Breast epithelium (tissue), 4 donors: ENCODE measurements around the gene CBFA2T2. TPM values are rescaled to one million over a fixed set of nuclear protein-coding genes. Genes with fewer than 3 reads are reported as not detected.

ENCODE experiments used
- DNase-seq, 2 donors: peaks; one replicate each; pipeline ENCODE4 v3.0.0-alpha.2; 2019; ENCODE audit warnings: low spot score in 2 of 2
- H3K27ac ChIP-seq, 2 donors: fragments of 200-600 bp; sonication (generic) in 1 of 2; one replicate each; pipeline ENCODE4 v1.5.1; 2016 to 2019; ENCODE audit warnings: mild to moderate bottlenecking in 1 of 2
- H3K27me3 ChIP-seq, 2 donors: fragments of 200-600 bp; sonication (generic) in 1 of 2; one replicate each; pipeline versions ENCODE4 v1.5.1 to v1.6.0; 2017 to 2019; ENCODE audit warnings: control low read depth in 1 of 2, mild to moderate bottlenecking in 1 of 2
- H3K36me3 ChIP-seq: fragments of 200-600 bp; one replicate; pipeline ENCODE4 v1.5.1; 2019
- H3K4me1 ChIP-seq, 2 donors: fragments of 200-600 bp; sonication (generic); one replicate each; pipeline ENCODE4 v1.5.1; 2016 to 2019; ENCODE audit warnings: control low read depth in 1 of 2
- H3K4me3 ChIP-seq, 3 donors: fragments of 200-600 bp; sonication (generic); 1 replicate in 2 of 3; 2 replicates in 1 of 3; pipeline ENCODE4 v1.5.1; 2016 to 2019; ENCODE audit warnings: mild to moderate bottlenecking in 3 of 3, moderate library complexity in 2 of 3
- H3K9me3 ChIP-seq, 2 donors: fragments of 200-600 bp; sonication (generic) in 1 of 2; one replicate each; pipeline ENCODE4 v1.5.1; 2016 to 2019; ENCODE audit warnings: control low read depth in 1 of 2
- POLR2A ChIP-seq: fragments of 450-650 bp; IDR thresholded peaks from one replicate; pipeline ENCODE4 v1.6.1; 2016; ENCODE audit warnings: antibody characterized with exemption, mild to moderate bottlenecking, moderate library complexity
- POLR2AphosphoS5 ChIP-seq, 3 donors: sonication (generic); formaldehyde crosslinking; IDR thresholded peaks; one replicate each; pipeline ENCODE4 v1.6.1; 2017; ENCODE audit warnings: antibody characterized with exemption in 3 of 3
- intact Hi-C: fragments of 100-400 bp; cut with DNase I; formaldehyde crosslinking; loops from one replicate; pipeline ENCODE4 v1.15.1; 2023; ENCODE audit warnings: low total_unique reads
- total RNA-seq, 3 donors: library from RNA; depleted of rRNA; stranded (reverse); fragments of >200 nt; gene quantifications; one replicate each; pipeline ENCODE4 v1.1.0, GENCODE V29; 2016
- TF ChIP-seq, protein P1 (sequence below), 3 donors: fragments of 450-650 bp; IDR thresholded peaks; one replicate each; pipeline ENCODE4 v1.5.1; 2016 to 2017; ENCODE audit warnings: antibody characterized with exemption in 3 of 3, mild to moderate bottlenecking in 3 of 3, moderate library complexity in 3 of 3

CBFA2T2 gene
- total RNA-seq, 3 donors from 2014 or later, result 10.9 to 20.9 (median 17.0) TPM

DNA sequence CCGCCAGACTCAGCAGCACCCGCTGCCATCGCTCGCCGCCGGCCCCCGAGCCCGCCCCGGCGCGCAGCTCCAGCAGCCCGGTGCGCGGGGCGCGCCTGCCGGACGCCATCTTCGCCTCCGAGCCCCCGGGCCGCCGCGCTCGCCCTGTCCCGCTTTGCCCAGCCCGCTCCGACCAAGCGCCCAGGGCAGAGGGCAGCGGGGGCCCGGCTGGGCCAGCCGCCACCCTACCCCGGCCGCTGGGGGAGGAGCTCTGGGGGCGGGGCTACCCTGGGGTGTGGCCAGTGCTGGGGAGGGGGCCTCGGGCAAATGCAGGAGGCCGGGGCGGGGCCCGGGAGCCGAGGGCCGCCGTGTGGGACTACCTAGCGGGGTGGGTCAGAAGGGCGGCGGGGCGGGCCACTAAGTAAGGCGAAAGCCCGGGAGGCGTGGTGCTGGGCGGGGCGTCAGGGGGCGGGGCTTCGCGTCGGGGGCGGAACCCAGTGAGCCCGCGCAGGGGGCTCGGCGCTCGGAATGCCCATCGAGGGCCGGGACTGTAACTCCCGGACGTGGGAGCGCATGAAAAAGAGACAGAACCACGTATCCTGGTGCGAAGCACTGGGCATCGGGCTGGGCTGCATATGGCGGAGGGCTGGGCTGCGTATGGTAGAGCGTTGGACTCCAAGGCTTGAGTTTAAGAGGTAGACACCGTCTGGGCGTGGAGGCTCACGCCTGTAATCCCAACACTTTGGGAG lies 46.2 kb upstream of the CBFA2T2 start, which contains the start of gene SNTA1:
TSS of gene SNTA1 (minus strand) at position 252 of the 728 bp plus-strand sequence. CDS start at position 109, 143 bp downstream.
- TF ChIP-seq POLR2A (no peak), POLR2AphosphoS5 (IDR thresholded peaks at IDR 0.05) (no peak)
- TF ChIP-seq, protein P1, sequence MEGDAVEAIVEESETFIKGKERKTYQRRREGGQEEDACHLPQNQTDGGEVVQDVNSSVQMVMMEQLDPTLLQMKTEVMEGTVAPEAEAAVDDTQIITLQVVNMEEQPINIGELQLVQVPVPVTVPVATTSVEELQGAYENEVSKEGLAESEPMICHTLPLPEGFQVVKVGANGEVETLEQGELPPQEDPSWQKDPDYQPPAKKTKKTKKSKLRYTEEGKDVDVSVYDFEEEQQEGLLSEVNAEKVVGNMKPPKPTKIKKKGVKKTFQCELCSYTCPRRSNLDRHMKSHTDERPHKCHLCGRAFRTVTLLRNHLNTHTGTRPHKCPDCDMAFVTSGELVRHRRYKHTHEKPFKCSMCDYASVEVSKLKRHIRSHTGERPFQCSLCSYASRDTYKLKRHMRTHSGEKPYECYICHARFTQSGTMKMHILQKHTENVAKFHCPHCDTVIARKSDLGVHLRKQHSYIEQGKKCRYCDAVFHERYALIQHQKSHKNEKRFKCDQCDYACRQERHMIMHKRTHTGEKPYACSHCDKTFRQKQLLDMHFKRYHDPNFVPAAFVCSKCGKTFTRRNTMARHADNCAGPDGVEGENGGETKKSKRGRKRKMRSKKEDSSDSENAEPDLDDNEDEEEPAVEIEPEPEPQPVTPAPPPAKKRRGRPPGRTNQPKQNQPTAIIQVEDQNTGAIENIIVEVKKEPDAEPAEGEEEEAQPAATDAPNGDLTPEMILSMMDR (IDR thresholded peaks at IDR 0.05), result no peak

DNA sequence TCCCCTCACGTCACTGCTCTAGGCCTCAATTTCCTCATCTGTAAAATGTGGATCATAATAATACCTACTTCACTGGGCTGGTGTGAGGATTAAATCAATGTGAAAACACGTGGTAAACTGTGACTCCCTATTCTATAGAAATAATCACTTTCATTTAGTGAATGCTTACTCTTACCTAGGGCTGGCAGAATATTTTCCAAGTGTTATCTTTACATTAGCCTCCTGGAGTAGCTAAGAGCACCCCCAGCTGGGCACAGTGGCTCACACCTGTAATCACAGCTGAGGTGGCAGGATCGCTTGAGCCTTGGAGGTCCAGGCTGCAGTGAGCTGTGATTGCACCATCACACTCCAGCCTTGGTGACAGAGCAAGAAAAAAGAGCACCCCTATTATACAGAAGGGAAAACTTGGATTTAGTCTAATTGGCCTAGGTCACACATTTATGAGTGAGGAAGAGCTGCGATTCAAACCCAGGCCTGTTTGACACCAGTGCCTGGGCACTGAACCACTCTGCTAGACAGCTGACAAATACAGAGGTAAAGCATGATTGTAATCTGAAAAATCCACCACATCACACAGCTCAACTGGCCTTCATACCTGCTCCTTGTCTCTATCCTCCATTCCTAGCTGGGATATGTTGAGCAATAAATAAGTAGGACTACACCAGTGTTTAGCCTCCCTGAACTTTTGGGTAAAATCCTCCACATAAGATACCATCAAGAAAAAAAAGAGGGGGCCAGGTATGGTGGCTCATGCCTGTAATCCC lies 44.9 kb upstream of the CBFA2T2 start:
- TF ChIP-seq, protein P1 (IDR thresholded peaks at IDR 0.05), result no peak
- TF ChIP-seq POLR2AphosphoS5 (IDR thresholded peaks at IDR 0.05) (no peak), POLR2A (no peak)
- Histone ChIP-seq H3K4me1 (no peaks in the 10 kb centered on the region), H3K9me3 (no peaks in the 10 kb centered on the region), H3K36me3 (no peaks in the 10 kb centered on the region), H3K4me3 (peak overlapping the region; percentile 70 to 92 (median 75)), H3K27me3 (no peaks in the 10 kb centered on the region), H3K27ac (no peak overlapping the region)
- intact Hi-C loops, result no loop called here
- no peak for DNase-seq

More for the DNA sequence above, 46.2 kb upstream of the CBFA2T2 start, which contains the start of gene SNTA1:
- intact Hi-C loops, result no loop called here
- peak within 1 kb of the TSS; percentile 70 to 92 (median 75) for H3K4me3 ChIP-seq
- H3K27ac ChIP-seq, result peak within 1 kb of the TSS; percentile 79 to 84
- no peaks in the 10 kb centered on the region for H3K4me1 ChIP-seq
- no peaks in the 10 kb centered on the region for H3K9me3 ChIP-seq
- no peaks in the 10 kb centered on the region for H3K27me3 ChIP-seq
- no peaks in the 10 kb centered on the region for H3K36me3 ChIP-seq
- DNase-seq, result peak; percentile 90

DNA sequence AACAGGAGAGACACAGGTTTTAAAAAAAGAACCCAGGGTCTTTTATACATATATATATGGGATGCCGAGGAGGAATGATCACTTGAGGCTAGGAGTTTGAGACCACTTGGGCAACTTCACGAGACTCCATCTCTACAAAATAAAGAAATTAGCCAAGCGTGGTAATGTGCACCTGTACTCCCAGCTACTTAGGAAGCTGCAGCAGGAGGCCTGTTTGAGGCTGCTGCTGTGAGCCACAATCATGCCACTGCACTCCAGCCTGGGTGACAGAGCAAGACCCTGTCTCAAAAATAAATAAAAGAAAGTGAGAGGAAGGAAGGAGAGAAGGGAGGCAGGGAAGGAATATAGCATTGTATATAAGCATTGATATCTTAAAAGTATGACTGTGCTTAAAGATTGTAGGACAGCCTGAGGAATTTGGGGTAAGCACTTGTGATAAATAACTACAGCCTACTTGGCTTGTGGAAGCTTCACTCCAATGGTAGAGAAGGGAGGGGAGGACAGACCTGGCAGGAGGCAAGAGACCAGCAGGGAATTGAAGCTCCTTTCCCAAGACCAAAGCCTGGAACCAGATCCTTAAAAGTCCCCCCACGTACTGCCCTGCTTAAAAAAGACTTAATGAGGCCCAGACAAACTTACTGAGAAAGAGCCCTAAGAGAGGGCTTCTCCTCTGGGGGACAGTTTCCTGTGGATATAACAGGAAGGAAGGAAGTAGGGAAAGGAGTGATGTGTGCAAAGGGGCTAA lies 43.8 kb upstream of the CBFA2T2 start:
- DNase-seq, result no peak
- Histone ChIP-seq H3K9me3 (no peaks in the 10 kb centered on the region), H3K4me1 (no peaks in the 10 kb centered on the region), H3K4me3 (no peak overlapping the region), H3K36me3 (no peaks in the 10 kb centered on the region), H3K27ac (no peak overlapping the region), H3K27me3 (no peaks in the 10 kb centered on the region)
- TF ChIP-seq POLR2AphosphoS5 (IDR thresholded peaks at IDR 0.05) (no peak), POLR2A (no peak)
- TF ChIP-seq, protein P1 (IDR thresholded peaks at IDR 0.05), result no peak
- intact Hi-C loops, result no loop called here

DNA sequence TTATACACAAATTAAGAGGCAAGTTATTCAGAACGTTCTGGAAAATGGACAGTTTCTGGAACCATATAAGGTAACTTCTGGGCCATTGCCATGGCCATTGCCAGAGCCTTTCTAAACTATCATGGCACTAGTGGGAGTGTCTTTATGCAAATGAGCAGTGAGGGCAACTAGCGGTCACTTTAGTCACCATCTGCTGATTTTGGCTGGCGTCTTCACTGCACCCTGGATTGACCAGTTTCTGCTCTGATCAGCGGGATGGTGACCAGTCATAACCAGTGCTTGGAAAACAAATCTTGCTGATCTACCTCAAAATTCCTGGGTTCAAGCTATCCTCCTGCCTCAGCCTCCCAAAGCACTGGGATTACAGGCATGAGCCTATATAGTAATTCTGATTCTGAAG lies 39.0 kb upstream of the CBFA2T2 start:
- no peaks in the 10 kb centered on the region for H3K9me3 ChIP-seq
- no peak overlapping the region for H3K27ac ChIP-seq
- no peak for TF ChIP-seq POLR2AphosphoS5 (IDR thresholded peaks at IDR 0.05)
- TF ChIP-seq, protein P1 (IDR thresholded peaks at IDR 0.05), result no peak
- DNase-seq, result no peak
- H3K27me3 ChIP-seq, result no peaks in the 10 kb centered on the region
- H3K4me1 ChIP-seq, result no peaks in the 10 kb centered on the region
- H3K36me3 ChIP-seq, result no peaks in the 10 kb centered on the region
- intact Hi-C loops, result no loop called here
- H3K4me3 ChIP-seq, result no peak overlapping the region
